ENCODE results near the gene MISP. TPM values are rescaled to one million over a fixed set of nuclear protein-coding genes. Genes with fewer than 3 reads are reported as not detected.

The MISP gene
- polyA plus RNA-seq, 3 donors from 2014 or later: not detected

DNA sequence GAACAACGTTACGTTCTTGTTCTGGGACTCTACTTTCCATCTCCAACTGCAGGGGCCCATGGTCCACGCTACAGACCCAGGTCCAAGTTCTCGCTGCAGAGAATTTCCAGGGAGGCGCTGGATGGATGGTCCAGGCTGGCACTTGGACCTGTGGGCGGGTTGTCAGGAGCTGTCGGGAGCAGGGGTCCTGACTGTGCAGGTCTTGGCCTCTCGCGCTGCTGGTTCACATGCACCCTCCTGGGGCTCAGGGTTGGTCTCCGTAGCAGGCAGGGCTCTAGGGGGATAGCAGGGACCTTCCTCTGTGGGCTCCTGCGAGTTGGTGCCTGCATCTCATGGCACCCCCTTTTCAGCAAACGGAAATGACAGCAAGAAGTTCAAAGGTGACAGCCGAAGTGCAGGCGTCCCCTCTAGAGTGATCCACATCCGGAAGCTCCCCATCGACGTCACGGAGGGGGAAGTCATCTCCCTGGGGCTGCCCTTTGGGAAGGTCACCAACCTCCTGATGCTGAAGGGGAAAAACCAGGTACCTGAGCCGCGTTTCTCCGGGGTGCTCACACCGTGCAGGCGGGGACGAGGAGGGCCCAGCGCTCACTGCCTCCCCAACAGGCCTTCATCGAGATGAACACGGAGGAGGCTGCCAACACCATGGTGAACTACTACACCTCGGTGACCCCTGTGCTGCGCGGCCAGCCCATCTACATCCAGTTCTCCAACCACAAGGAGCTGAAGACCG lies 52.9 kb downstream of the MISP start:
- peak overlapping the region in 2 of 6 donors; percentile 10 to 23 for H3K27ac Mint-ChIP-seq
- DNase-seq: no peak
- H3K4me1 Mint-ChIP-seq: peaks cover 49 to 57% of the 10 kb centered on the region in 2 donors
- H3K36me3 Mint-ChIP-seq: peaks cover 9 to 16% (median 9%) of the 10 kb centered on the region in 3 donors
- no peak overlapping the region for H3K4me3 Mint-ChIP-seq
- no peaks in the 10 kb centered on the region for H3K9me3 Mint-ChIP-seq
- peaks cover 29 to 38% (median 35%) of the 10 kb centered on the region in 3 donors for H3K27me3 Mint-ChIP-seq (ENCODE audit: low read depth in 3 of 3)

DNA sequence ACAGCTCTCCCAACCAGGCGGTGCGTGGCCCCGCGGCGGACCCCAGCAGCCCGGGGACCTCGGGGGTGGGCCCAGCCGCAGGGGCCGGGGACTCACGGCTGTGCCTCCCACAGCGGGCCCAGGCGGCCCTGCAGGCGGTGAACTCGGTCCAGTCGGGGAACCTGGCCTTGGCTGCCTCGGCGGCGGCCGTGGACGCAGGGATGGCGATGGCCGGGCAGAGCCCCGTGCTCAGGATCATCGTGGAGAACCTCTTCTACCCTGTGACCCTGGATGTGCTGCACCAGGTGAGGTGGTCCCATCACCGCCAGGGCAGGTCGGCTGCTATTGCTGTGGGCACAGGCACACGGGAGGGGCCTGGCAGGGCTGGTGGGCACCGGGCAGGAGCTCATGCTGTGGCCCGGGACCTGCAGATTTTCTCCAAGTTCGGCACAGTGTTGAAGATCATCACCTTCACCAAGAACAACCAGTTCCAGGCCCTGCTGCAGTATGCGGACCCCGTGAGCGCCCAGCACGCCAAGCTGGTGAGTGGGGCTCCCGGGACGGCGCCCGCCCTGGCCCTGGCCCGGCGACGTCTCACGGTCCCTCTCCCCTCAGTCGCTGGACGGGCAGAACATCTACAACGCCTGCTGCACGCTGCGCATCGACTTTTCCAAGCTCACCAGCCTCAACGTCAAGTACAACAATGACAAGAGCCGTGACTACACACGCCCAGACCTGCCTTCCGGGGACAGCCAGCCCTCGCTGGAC lies 53.7 kb downstream of the MISP start:
- Mint-ChIP-seq H3K4me3 (no peak overlapping the region), H3K27ac (no peak overlapping the region), H3K36me3 (peaks cover 9 to 18% (median 9%) of the 10 kb centered on the region in 3 donors), H3K4me1 (peaks cover 41 to 49% of the 10 kb centered on the region in 2 donors), H3K9me3 (no peaks in the 10 kb centered on the region), H3K27me3 (ENCODE audit: low read depth in 3 of 3) (peaks cover 23 to 35% (median 30%) of the 10 kb centered on the region in 3 donors)
- DNase-seq: no peak

DNA sequence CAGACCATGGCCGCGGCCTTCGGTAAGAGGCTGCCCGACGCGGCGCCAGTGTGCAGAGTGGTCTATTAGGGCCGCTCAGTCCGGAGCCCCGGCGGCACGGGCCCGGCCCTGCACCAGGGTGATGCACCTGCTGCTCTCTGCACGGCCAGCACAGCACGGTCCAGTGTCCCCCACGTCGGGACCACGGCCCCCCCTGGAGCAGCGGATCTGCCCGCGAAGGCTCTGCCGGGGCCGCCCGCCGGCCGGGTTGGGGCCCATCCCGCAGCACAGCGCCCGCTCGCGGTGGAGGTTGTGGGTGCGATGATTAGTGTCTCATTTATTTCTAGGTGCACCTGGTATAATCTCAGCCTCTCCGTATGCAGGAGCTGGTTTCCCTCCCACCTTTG lies 54.2 kb downstream of the MISP start:
- H3K9me3 Mint-ChIP-seq: no peaks in the 10 kb centered on the region
- peaks cover 36 to 44% of the 10 kb centered on the region in 2 donors for H3K4me1 Mint-ChIP-seq
- DNase-seq: no peak
- no peak overlapping the region for H3K27ac Mint-ChIP-seq
- peaks cover 9 to 23% (median 9%) of the 10 kb centered on the region in 3 donors for H3K36me3 Mint-ChIP-seq
- peaks cover 20 to 38% (median 30%) of the 10 kb centered on the region in 3 donors for H3K27me3 Mint-ChIP-seq (ENCODE audit: low read depth in 3 of 3)
- no peak overlapping the region for H3K4me3 Mint-ChIP-seq

- H3K27me3 Mint-ChIP-seq (ENCODE audit: low read depth in 3 of 3): peaks cover 22 to 33% (median 32%) of the 10 kb centered on the region in 3 donors
- peaks cover 30 to 37% of the 10 kb centered on the region in 2 donors for H3K4me1 Mint-ChIP-seq
- H3K27ac Mint-ChIP-seq: no peak overlapping the region
- no peak for DNase-seq
- no peaks in the 10 kb centered on the region for H3K9me3 Mint-ChIP-seq
- H3K36me3 Mint-ChIP-seq: peaks cover 9 to 19% (median 9%) of the 10 kb centered on the region in 3 donors
- H3K4me3 Mint-ChIP-seq: no peak overlapping the region
Observed at GRCh38 chr19:805600-806550, 55.0 kb downstream of the MISP start.

DNA sequence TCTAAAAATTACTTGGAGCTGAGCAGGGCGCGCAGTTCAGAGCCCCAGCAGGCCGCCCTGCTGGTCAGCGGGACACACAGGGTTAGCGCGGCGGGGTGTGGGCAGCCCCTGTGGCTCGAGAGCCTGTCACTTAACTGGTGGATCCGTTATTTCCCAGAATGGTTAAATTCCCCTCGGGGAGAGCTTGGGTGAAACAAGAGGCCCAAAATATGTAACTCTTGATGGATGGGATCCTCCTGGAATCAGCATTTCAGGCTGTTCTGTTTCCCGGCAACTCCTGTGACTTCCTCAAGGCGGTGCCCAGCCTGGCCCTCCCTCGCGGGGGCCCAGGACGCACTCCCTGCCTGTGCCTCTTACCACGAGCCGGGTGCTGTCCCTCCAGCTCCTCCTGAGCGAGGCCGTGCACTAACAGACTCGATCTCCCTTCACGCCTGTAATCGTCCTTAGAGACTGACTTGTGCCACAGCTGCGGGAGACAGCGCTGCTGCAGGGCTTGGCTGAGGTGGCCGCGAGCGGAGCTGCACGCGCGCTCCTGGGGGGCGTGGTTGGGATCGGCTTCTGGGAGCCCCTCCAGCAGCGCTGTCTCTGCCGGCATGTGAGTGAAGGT lies 56.0 kb downstream of the MISP start:
- Mint-ChIP-seq H3K27ac (peak overlapping the region in 3 of 6 donors; percentile 15 to 40 (median 26)), H3K4me3 (no peak overlapping the region), H3K9me3 (no peaks in the 10 kb centered on the region), H3K27me3 (ENCODE audit: low read depth in 3 of 3) (peaks cover 28 to 37% (median 37%) of the 10 kb centered on the region in 3 donors), H3K4me1 (peaks cover 22 to 27% of the 10 kb centered on the region in 2 donors), H3K36me3 (peaks cover 13 to 23% (median 14%) of the 10 kb centered on the region in 3 donors)
- no peak for DNase-seq

DNA sequence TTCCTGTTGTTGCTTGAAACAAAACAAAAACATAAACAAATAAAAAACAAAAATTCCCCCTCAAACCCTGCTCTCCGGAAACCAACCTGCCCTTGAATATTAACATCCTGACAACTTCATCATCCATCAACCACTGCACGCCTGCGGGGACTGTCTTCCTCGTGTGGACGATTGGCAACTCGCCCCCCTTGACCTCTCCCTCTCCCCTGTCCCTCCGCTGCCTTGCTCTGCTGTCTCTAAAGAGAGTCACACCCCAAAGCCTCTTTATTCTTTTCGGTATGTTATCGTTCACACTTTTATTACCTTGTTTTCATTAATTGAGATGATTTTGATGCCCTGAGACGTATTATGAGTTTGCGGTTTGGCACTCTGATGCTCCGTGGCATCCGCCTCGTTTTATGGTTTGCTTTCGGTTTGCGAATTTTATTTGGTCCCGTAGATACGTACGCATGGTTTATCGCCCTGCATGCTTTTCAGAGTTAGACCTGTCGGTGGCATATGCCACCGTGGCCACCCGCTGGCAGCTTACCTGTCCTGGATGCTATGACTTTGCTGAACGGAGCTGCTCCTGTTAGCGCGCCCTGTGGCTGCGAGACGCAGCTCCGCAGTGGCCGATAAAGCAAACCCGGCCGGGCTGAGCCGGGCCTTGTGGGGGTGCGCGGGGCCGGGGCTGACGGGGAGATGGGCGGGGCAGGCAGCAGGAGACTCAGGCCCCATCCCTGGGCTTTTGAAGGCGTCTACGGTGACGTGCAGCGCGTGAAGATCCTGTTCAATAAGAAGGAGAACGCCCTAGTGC lies 56.9 kb downstream of the MISP start:
- Mint-ChIP-seq H3K27ac (peak overlapping the region in 5 of 6 donors; percentile 15 to 62 (median 31)), H3K4me3 (no peak overlapping the region), H3K27me3 (ENCODE audit: low read depth in 3 of 3) (peaks cover 24 to 37% (median 33%) of the 10 kb centered on the region in 3 donors), H3K4me1 (peaks cover 13 to 18% of the 10 kb centered on the region in 2 donors), H3K36me3 (peaks cover 13 to 23% (median 14%) of the 10 kb centered on the region in 3 donors), H3K9me3 (no peaks in the 10 kb centered on the region)
- no peak for DNase-seq

- no peaks in the 10 kb centered on the region for H3K9me3 Mint-ChIP-seq
- H3K4me3 Mint-ChIP-seq: no peak overlapping the region
- H3K36me3 Mint-ChIP-seq: peaks cover 13 to 23% (median 14%) of the 10 kb centered on the region in 3 donors
- peaks cover 24 to 37% (median 31%) of the 10 kb centered on the region in 3 donors for H3K27me3 Mint-ChIP-seq (ENCODE audit: low read depth in 3 of 3)
- no peak for DNase-seq
- H3K4me1 Mint-ChIP-seq: peaks cover 11 to 13% of the 10 kb centered on the region in 2 donors
- H3K27ac Mint-ChIP-seq: no peak overlapping the region
Observed at GRCh38 chr19:808423-808775, 57.5 kb downstream of the MISP start.

DNA sequence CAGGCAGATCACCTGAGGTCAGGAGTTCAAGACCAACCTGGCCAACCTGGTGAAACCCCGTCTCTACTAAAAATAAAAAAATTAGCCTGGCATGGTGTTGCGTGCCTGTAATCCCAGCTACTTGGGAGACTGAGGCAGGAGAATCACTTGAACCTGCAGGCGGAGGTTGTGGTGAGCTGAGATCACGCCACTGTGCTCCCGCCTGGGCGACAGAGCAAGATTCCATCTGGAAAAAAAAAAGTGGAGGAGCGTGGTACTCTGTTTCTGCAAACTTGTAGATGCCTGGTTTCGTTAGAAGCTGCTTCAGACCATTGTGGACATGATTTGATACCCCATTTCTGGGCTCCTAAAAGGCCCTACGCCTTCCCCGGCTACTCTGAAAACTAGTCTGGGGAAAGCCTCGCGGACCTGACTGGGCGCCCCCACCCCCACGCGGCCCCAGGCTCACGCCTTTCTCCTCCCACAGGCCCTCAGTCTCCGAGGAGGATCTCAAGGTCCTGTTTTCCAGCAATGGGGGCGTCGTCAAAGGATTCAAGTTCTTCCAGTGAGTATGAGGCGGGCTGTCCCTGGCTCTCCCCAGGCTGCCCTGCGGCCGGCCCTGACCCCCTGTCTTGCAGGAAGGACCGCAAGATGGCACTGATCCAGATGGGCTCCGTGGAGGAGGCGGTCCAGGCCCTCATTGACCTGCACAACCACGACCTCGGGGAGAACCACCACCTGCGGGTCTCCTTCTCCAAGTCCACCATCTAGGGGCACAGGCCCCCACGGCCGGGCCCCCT lies 59.4 kb downstream of the MISP start:
- peaks cover 13 to 19% (median 14%) of the 10 kb centered on the region in 3 donors for H3K36me3 Mint-ChIP-seq
- DNase-seq: no peak
- peaks cover 25 to 38% (median 32%) of the 10 kb centered on the region in 3 donors for H3K27me3 Mint-ChIP-seq (ENCODE audit: low read depth in 3 of 3)
- no peak overlapping the region for H3K27ac Mint-ChIP-seq
- H3K4me3 Mint-ChIP-seq: no peak overlapping the region
- peaks cover 7 to 9% of the 10 kb centered on the region in 2 donors for H3K4me1 Mint-ChIP-seq
- H3K9me3 Mint-ChIP-seq: no peaks in the 10 kb centered on the region

DNA sequence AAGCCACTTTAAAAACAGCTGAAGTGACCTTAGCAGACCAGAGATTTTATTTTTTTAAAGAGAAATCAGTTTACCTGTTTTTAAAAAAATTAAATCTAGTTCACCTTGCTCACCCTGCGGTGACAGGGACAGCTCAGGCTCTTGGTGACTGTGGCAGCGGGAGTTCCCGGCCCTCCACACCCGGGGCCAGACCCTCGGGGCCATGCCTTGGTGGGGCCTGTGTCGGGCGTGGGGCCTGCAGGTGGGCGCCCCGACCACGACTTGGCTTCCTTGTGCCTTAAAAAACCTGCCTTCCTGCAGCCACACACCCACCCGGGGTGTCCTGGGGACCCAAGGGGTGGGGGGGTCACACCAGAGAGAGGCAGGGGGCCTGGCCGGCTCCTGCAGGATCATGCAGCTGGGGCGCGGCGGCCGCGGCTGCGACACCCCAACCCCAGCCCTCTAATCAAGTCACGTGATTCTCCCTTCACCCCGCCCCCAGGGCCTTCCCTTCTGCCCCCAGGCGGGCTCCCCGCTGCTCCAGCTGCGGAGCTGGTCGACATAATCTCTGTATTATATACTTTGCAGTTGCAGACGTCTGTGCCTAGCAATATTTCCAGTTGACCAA lies 60.1 kb downstream of the MISP start:
- Mint-ChIP-seq H3K27ac (no peak overlapping the region), H3K4me3 (no peak overlapping the region), H3K4me1 (peaks cover 7 to 9% of the 10 kb centered on the region in 2 donors), H3K27me3 (ENCODE audit: low read depth in 3 of 3) (peaks cover 29 to 40% (median 30%) of the 10 kb centered on the region in 3 donors), H3K9me3 (no peaks in the 10 kb centered on the region), H3K36me3 (peaks cover 13 to 22% (median 17%) of the 10 kb centered on the region in 3 donors)
- no peak for DNase-seq

DNA sequence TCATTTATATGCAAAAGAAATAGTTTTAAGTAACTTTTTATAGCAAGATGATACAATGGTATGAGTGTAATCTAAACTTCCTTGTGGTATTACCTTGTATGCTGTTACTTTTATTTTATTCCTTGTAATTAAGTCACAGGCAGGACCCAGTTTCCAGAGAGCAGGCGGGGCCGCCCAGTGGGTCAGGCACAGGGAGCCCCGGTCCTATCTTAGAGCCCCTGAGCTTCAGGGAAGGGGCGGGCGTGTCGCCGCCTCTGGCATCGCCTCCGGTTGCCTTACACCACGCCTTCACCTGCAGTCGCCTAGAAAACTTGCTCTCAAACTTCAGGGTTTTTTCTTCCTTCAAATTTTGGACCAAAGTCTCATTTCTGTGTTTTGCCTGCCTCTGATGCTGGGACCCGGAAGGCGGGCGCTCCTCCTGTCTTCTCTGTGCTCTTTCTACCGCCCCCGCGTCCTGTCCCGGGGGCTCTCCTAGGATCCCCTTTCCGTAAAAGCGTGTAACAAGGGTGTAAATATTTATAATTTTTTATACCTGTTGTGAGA lies 60.7 kb downstream of the MISP start:
- no peak for DNase-seq
- Mint-ChIP-seq H3K27ac (peak overlapping the region in 1 of 6 donors; percentile 62), H3K4me1 (peaks cover 7 to 9% of the 10 kb centered on the region in 2 donors), H3K27me3 (ENCODE audit: low read depth in 3 of 3) (peaks cover 28 to 42% (median 29%) of the 10 kb centered on the region in 3 donors), H3K4me3 (no peak overlapping the region), H3K9me3 (no peaks in the 10 kb centered on the region), H3K36me3 (peaks cover 16 to 28% (median 22%) of the 10 kb centered on the region in 3 donors)

GRCh38 chr19:812049-812746 lies 61.3 kb downstream of the MISP start:
- H3K4me3 Mint-ChIP-seq: no peak overlapping the region
- H3K27me3 Mint-ChIP-seq (ENCODE audit: low read depth in 3 of 3): peaks cover 24 to 36% (median 27%) of the 10 kb centered on the region in 3 donors
- H3K9me3 Mint-ChIP-seq: peaks cover 0 to under 1% (median 0%) of the 10 kb centered on the region in 6 donors
- H3K36me3 Mint-ChIP-seq: peaks cover 16 to 28% (median 24%) of the 10 kb centered on the region in 3 donors
- H3K4me1 Mint-ChIP-seq: peaks cover 6 to 8% of the 10 kb centered on the region in 2 donors
- no peak overlapping the region for H3K27ac Mint-ChIP-seq
- no peak for DNase-seq

All from immature natural killer cell (primary cell).